ENCODE results near the gene ANAPC15.

Gene ANAPC15

DNA sequence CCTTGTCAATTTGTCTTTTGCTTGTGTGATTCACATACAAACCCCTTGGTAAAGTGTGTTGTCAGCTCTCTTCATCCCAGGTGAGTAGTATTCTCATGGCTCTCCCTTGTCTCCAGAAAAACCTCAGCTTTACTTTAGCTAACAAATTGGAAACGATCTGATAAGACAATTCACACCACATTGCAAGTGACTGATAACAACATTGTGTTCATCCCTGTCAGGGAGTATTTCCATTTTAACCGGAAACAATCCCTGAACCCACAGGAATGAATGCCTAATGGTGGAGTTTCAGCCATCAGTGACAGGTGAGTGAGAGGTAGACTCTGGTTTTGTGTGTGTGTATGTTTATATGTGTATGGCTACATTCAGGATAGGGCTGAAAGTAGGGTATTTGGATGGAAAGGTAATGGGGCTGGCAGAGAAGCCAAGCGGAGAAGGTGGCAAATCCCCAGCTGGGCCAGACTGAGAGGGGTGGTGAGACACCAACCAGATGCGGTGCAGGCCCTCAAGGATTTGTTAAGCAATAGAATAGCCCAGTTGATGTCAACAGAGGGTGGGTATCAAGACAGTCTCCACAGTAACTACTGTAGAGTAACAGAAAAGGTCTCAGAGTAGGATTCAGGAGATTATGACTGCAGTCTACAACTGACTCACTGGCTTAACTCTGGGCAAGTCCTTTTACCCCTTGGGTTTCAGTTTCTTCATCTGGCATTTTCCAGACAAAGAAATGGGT lies 24.3 kb downstream of the ANAPC15 start:
- no peaks in the 10 kb centered on the region for H3K27me3 ChIP-seq (replicated peaks; ENCODE audit: insufficient read depth, low read length)
- no peak overlapping the region for H2AFZ ChIP-seq (ENCODE audit: low read length)
- H3K27ac ChIP-seq (ENCODE audit: low read length) = no peak overlapping the region
- H3K4me3 ChIP-seq (ENCODE audit: low read length) = no peak overlapping the region
- H3K36me3 ChIP-seq (replicated peaks; ENCODE audit: insufficient read depth, low read length) = no peaks in the 10 kb centered on the region
- no peak for DNase-seq
- H3K4me1 ChIP-seq (ENCODE audit: low read length) = no peaks in the 10 kb centered on the region
- no peak overlapping the region for H3K9ac ChIP-seq (ENCODE audit: low read length)
- H3K9me3 ChIP-seq (replicated peaks; ENCODE audit: insufficient read depth, low read length) = no peaks in the 10 kb centered on the region
- no peaks in the 10 kb centered on the region for H3F3A ChIP-seq (ENCODE audit: insufficient read depth, low read length)
- no peak overlapping the region for H3K4me2 ChIP-seq (ENCODE audit: low read depth, low read length)
- H3K9me2 ChIP-seq (replicated peaks; ENCODE audit: insufficient read depth, low read length) = no peaks in the 10 kb centered on the region
- no peaks in the 10 kb centered on the region for H4K20me1 ChIP-seq (ENCODE audit: insufficient read depth, low read length)
- TF ChIP-seq CTCF (IDR thresholded peaks at IDR 0.05; ENCODE audit: low read length) (no peak), EZH2phosphoT487 (IDR thresholded peaks at IDR 0.05; ENCODE audit: low read length) (no peak), EZH2 (optimal IDR thresholded peaks at IDR 0.05; ENCODE audit: low read depth, low read length) (no peak)
- no peaks in the 10 kb centered on the region for H3K79me2 ChIP-seq (ENCODE audit: low read length)

- Histone ChIP-seq H3K4me3 (ENCODE audit: low read length) (no peak overlapping the region), H3K9ac (ENCODE audit: low read length) (no peak overlapping the region), H3K9me3 (replicated peaks; ENCODE audit: insufficient read depth, low read length) (no peaks in the 10 kb centered on the region), H3F3A (ENCODE audit: insufficient read depth, low read length) (peaks cover 11% of the 10 kb centered on the region), H3K27me3 (replicated peaks; ENCODE audit: insufficient read depth, low read length) (no peaks in the 10 kb centered on the region), H3K36me3 (replicated peaks; ENCODE audit: insufficient read depth, low read length) (no peaks in the 10 kb centered on the region), H3K4me1 (ENCODE audit: low read length) (peaks cover 16% of the 10 kb centered on the region), H2AFZ (ENCODE audit: low read length) (no peak overlapping the region), H4K20me1 (ENCODE audit: insufficient read depth, low read length) (no peaks in the 10 kb centered on the region), H3K9me2 (replicated peaks; ENCODE audit: insufficient read depth, low read length) (no peaks in the 10 kb centered on the region), H3K79me2 (ENCODE audit: low read length) (no peaks in the 10 kb centered on the region), H3K4me2 (ENCODE audit: low read depth, low read length) (no peak overlapping the region), H3K27ac (ENCODE audit: low read length) (no peak overlapping the region)
- no peak for DNase-seq
- TF ChIP-seq EZH2phosphoT487 (IDR thresholded peaks at IDR 0.05; ENCODE audit: low read length) (no peak), CTCF (IDR thresholded peaks at IDR 0.05; ENCODE audit: low read length) (no peak), EZH2 (optimal IDR thresholded peaks at IDR 0.05; ENCODE audit: low read depth, low read length) (no peak)
Measured at GRCh38 chr11:72085621-72086351, 26.7 kb downstream of the ANAPC15 start.

GRCh38 chr11:72084965-72085364 lies 27.5 kb downstream of the ANAPC15 start:
- no peak for DNase-seq
- no peaks in the 10 kb centered on the region for H3K27me3 ChIP-seq (replicated peaks; ENCODE audit: insufficient read depth, low read length)
- no peak overlapping the region for H2AFZ ChIP-seq (ENCODE audit: low read length)
- no peaks in the 10 kb centered on the region for H3K9me3 ChIP-seq (replicated peaks; ENCODE audit: insufficient read depth, low read length)
- no peaks in the 10 kb centered on the region for H3K9me2 ChIP-seq (replicated peaks; ENCODE audit: insufficient read depth, low read length)
- H3K4me1 ChIP-seq (ENCODE audit: low read length) = peaks cover 16% of the 10 kb centered on the region
- peaks cover under 1% of the 10 kb centered on the region for H3K79me2 ChIP-seq (ENCODE audit: low read length)
- no peak overlapping the region for H3K4me2 ChIP-seq (ENCODE audit: low read depth, low read length)
- H3F3A ChIP-seq (ENCODE audit: insufficient read depth, low read length) = peaks cover 11% of the 10 kb centered on the region
- H3K36me3 ChIP-seq (replicated peaks; ENCODE audit: insufficient read depth, low read length) = no peaks in the 10 kb centered on the region
- no peak for TF ChIP-seq EZH2phosphoT487 (IDR thresholded peaks at IDR 0.05; ENCODE audit: low read length)
- no peak for TF ChIP-seq CTCF (IDR thresholded peaks at IDR 0.05; ENCODE audit: low read length)
- TF ChIP-seq EZH2 (optimal IDR thresholded peaks at IDR 0.05; ENCODE audit: low read depth, low read length) = no peak
- no peaks in the 10 kb centered on the region for H4K20me1 ChIP-seq (ENCODE audit: insufficient read depth, low read length)
- H3K4me3 ChIP-seq (ENCODE audit: low read length) = no peak overlapping the region
- no peak overlapping the region for H3K27ac ChIP-seq (ENCODE audit: low read length)
- no peak overlapping the region for H3K9ac ChIP-seq (ENCODE audit: low read length)
